ENCODE data around the gene IGSF8.
A peak's percentile ranks its signal among the peaks of the same experiment; 100 is the strongest.

Gene IGSF8

DNA sequence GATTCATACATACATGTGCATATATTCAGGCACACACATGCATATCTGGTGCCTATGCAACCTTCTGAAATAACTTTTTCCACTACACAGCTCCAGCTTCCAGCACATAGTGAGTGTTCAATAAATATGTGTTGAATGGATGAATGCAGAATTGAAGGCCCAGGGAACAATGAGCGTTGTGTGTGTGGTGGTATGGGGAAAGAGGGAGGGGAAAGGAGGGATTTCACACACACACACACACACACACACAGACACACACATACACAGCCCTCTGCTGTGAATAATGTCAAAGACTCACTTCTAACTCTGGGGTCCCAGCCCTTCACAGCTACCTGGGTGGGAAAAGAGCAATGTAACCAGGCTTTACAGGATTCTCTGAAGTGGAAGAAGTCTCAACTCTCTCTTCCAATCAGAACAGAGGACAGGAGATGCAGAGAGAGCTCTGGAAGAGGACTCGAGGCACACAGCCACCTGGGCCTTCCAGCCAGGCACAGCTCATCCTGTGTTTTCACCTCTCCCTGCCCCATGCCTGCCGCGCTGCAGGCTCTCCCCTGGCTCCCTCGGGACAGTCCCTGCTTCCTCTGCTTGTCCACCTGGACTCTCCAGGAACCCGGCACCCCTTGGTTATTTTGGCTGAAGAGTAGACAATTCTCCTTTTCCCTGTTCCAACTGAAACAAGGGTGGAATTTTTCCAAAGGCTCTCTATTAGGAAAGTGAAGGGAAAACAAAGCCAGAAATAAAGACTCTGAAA lies 5.4 kb upstream of the IGSF8 start:
- Histone ChIP-seq H3K36me3 (ENCODE audit: insufficient read depth, low read length) (no peaks in the 10 kb centered on the region), H3K4me1 (ENCODE audit: insufficient read depth, low read length) (peaks cover 25% of the 10 kb centered on the region), H3K9me3 (ENCODE audit: control insufficient read depth, insufficient read depth, low read length) (no peaks in the 10 kb centered on the region), H3K9ac (ENCODE audit: low read depth, low read length) (no peak overlapping the region)

DNA sequence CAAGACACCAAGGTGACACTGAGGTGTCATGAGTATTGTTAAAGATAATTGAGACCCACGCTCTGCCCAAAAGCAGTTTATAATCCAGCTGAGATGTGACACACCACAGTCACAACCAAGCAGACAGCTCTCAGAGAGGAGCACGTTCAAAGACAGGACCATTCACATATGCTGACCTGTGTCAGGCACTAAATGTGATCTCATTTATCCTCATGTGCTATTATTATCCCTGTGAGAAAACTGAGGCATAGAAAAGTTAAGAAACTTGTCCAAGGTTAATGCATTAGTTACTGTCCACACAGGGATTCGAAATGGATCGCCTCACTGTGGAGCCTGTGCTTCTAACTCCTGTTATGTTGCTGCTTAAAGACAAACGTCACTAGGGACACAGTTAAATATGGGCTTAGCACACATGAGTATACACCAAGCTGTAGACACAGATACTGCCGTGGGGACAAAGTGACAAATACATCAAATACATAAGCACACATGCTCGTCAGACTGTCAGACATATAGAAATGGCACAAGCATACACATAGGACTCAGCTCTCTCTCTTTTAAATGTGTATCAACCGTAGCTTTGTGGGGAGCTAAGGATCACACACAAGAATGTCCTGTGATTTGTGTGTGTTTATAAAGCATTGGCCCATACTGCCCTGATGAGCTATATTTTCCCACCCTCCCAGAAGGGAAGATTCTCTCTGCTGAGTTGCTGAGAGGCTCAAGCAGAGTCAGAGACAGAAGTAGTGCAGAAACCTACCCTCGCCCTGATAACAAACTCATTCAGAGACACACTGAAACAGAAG lies 3.5 kb upstream of the IGSF8 start:
- Histone ChIP-seq H3K4me1 (ENCODE audit: insufficient read depth, low read length) (peaks cover 30% of the 10 kb centered on the region), H3K9me3 (ENCODE audit: control insufficient read depth, insufficient read depth, low read length) (no peaks in the 10 kb centered on the region), H3K9ac (ENCODE audit: low read depth, low read length) (no peak overlapping the region), H3K36me3 (ENCODE audit: insufficient read depth, low read length) (no peaks in the 10 kb centered on the region)

DNA sequence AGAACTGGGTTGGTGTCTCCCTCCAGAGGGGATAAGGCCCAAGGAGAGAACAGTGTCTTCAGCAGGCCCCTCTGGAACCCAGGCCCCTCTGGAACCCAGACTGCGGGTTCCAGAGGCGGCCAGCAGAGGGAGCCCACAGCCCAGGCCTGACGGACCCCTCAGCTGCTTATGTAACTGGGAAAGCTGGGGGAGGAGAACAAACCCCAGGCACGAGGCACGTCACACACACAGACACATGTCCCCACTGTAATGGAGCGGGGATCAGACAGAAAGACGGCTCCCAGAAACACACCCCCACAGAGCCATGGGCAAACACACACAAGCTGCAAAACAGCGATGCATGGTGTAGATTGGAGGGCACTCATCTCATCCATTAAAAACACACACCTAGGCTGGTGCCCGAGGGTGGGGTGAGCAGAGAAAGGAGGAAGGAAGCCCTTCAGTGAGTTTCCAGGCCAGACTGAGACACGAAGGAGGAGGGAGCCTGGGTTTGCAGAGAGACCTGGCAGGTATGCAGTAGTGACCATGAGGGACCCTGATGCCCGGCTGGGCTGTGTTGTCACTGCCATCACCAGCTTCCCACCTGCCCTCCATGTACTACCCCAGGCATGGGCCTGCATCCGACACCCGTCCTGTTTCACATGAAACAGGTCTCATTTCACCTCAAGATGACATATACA lies 2.8 kb upstream of the IGSF8 start:
- Histone ChIP-seq H3K9me3 (ENCODE audit: control insufficient read depth, insufficient read depth, low read length) (no peaks in the 10 kb centered on the region), H3K36me3 (ENCODE audit: insufficient read depth, low read length) (no peaks in the 10 kb centered on the region), H3K4me1 (ENCODE audit: insufficient read depth, low read length) (peaks cover 38% of the 10 kb centered on the region), H3K9ac (ENCODE audit: low read depth, low read length) (no peak overlapping the region)

DNA sequence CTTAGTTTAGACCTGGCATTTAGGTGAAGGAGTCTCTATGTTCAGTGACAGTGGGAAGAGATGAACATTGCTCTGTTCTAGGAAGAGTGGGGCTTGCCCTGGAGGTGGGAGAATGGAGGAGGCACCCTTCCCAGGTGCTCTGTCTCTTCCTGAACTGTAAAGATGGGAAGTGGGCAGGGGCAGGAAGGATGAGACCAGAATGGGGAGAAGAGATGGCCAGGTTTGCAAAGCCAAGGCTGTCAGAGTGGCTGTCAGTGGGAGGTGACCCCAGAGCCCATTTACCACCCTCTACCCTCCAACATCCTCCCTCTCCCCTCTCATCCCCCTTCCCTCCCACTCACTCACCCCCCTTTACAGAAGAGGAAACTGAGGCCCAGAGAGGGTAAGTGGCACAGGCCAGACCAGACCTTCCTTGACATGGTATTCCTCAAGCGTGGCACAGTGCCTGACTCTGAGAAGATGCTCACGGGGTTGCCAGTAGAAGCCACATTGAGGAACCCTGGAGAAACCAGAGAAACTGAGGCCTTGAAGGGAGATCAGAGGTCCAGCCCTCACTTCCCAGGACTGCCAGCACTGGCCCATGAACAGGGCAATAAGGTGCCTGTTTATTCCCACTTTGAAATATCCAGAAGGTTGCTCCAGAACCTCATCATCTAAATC lies 1.4 kb upstream of the IGSF8 start:
- Histone ChIP-seq H3K9me3 (ENCODE audit: control insufficient read depth, insufficient read depth, low read length) (no peaks in the 10 kb centered on the region), H3K9ac (ENCODE audit: low read depth, low read length) (no peak overlapping the region), H3K36me3 (ENCODE audit: insufficient read depth, low read length) (no peaks in the 10 kb centered on the region), H3K4me1 (ENCODE audit: insufficient read depth, low read length) (peaks cover 47% of the 10 kb centered on the region)

DNA sequence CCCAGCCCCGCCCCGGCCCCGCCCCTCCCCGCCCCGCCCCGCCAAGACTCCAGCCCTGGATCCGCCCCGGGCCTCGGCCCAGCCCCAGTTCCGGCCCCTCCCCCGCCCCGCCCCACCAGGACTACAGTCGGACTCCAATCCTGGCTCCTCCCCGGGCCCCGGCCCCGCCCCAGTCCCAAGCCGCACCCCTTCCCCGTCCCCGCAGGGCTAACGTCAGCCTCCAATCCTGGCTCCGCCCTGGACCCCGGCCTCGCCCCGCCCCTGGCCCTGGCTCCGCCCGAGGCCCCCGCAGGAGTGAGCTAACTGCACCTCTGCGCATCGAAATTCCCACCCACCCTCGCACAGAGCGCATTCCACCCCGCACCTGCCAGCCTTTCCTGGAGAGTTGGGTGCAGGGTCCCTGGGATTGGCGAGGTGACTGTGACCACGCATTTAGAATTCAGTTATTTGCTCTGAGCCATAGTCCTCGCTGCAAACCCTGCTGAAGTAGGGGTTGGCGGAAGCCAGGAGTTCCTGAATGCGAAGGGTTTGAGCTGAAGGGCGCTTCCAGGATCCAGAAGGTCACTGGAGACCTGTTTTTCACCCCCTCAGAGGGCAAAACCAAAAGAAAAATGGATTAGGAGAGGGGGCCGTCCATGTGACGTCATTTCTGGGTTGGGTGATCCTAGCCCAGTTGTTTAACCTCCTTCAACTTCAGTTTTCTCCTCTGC lies 588 bp upstream of the IGSF8 start:
- peaks cover 42% of the 10 kb centered on the region for H3K4me1 ChIP-seq (ENCODE audit: insufficient read depth, low read length)
- no peaks in the 10 kb centered on the region for H3K9me3 ChIP-seq (ENCODE audit: control insufficient read depth, insufficient read depth, low read length)
- no peaks in the 10 kb centered on the region for H3K36me3 ChIP-seq (ENCODE audit: insufficient read depth, low read length)
- peak overlapping the region; percentile 47 for H3K9ac ChIP-seq (ENCODE audit: low read depth, low read length)

DNA sequence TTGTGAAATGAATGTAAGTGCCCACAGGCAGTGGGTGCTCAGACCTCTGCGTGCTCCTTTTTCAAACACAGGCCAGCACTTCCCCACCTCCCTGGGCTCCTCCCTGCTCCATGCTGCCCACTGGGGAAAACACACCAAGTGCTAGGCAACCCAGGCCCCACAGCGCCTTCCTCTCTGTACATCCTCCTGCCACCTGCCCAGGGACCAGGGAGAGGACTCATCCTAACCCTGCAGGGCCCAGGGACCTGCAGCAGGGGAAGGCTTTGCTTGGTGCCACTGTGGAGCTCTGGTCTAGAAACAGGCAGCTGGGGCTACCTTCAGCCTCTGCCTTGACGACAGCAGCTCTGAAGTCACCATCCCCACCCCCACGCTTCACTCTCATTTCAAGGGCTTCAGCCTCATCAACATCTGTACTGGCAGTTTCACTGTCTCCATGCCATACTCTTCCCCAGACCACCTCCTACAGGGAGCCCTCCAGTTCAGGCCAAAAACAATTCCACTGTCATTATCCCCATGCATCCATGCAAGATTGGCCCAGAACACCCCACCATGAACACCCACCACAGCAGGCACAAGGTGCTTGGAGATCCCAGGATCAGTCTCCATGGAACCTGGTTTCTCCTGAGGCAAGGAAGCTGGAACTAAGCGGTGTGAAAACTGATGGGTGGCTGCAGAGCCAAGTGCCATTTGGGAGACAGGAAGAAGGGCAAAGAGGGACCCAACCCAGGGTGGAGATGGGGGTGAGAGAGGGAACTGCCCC lies 1.1 kb downstream of the IGSF8 start:
- H3K9me3 ChIP-seq (ENCODE audit: control insufficient read depth, insufficient read depth, low read length) = no peaks in the 10 kb centered on the region
- peak overlapping the region; percentile 78; the same call in 1 of the 2 replicates for H3K9ac ChIP-seq (ENCODE audit: low read depth, low read length)
- H3K36me3 ChIP-seq (ENCODE audit: insufficient read depth, low read length) = no peaks in the 10 kb centered on the region
- peaks cover 29% of the 10 kb centered on the region for H3K4me1 ChIP-seq (ENCODE audit: insufficient read depth, low read length)

DNA sequence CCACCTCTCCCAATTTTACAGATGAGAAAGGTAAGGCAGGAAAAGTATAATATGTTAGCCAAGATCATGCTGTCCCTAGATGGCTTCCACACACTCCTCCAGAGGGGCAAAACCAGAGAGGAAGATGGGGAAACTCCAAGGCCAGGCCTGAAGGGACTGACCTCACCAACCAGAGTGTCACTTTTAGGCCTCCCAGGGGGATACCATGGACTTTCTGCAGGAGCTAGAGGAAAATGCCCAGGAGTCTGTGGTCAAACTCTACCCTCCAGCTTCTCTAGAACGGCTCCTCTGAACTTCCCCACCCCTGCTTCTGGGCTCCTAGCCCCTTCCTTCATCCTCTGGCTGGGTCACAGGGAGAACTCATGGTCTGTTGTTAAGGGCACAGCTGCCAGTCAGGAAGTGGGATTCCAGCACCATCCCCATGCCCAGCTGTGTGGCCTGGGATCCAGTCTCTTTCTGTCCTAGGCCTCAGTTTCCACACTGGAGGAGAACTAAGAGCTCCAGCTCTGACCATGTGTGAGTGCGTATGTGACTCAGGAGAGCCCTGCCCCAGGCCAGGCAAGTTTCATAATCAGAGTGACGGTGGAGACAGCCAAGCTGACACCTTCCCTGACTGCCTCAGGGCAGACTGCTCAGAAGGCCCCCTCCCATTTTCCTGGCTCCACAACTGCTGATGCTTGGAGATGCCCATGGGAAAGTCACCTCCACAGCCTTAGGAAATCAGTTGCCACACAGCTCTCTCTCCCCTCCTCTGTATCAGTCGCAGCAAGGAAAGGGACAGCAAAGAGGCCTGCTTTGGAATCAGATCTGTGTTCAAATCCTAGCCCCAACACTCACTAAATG lies 1.9 kb downstream of the IGSF8 start:
- peaks cover 28% of the 10 kb centered on the region for H3K4me1 ChIP-seq (ENCODE audit: insufficient read depth, low read length)
- H3K9ac ChIP-seq (ENCODE audit: low read depth, low read length) = no peak overlapping the region
- H3K9me3 ChIP-seq (ENCODE audit: control insufficient read depth, insufficient read depth, low read length) = no peaks in the 10 kb centered on the region
- no peaks in the 10 kb centered on the region for H3K36me3 ChIP-seq (ENCODE audit: insufficient read depth, low read length)

DNA sequence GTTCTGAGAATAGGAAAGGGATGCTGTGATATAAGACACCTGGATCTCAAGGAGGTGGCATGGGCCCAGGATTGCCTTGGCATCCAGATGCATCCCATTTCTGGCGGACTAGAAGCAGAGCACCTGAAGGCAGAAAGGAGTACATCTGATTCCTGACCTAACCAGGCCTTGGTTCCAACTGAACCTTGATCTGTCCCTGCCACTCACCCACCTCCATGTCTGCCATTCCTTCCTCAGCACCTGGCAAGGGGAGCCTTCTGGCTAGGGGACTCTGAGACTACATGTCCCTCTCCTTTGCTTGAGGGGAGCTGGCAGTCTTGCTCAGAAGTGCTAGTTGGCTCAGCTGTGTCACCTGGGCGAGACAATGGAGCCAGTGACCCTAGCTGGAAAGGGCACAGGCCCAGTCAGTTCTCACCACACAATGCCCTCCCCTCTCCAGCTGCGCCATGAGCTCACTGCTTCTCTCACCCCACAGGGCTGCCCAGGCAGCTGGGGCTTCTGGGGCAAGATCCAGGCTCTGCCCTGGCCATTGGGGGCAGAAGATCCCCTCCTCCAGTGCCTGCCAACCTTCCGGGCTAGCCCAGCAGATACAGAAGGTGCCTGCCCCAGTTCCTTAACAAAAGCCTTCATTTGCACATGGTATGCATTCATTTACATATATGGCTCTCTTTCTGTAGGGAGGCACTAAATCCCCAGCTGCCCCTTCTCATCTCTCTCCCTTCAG lies 2.9 kb downstream of the IGSF8 start:
- Histone ChIP-seq H3K9me3 (ENCODE audit: control insufficient read depth, insufficient read depth, low read length) (no peaks in the 10 kb centered on the region), H3K9ac (ENCODE audit: low read depth, low read length) (peak overlapping the region; percentile 16; the same call in 1 of the 2 replicates), H3K4me1 (ENCODE audit: insufficient read depth, low read length) (peaks cover 25% of the 10 kb centered on the region), H3K36me3 (ENCODE audit: insufficient read depth, low read length) (no peaks in the 10 kb centered on the region)

DNA sequence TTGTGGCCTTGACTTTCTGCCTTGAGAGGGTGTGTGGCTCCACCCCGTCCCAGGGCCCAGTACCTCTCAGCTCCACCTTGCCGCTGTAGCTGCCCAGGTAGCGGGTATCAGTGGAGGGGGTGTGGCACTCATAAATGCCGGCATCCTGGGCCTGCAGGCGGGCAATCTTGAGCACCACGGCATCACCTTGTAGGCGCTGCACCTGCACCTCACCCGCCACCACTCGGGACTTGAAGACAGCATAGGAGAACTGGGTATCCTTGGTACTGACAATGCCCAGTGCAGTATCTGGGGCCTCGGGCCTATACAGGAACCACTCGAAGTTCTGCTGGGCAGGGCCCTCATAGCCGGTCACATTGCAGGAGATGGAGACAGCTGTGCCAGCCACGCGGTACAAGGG lies 3.6 kb downstream of the IGSF8 start:
- no peaks in the 10 kb centered on the region for H3K9me3 ChIP-seq (ENCODE audit: control insufficient read depth, insufficient read depth, low read length)
- peaks cover 25% of the 10 kb centered on the region for H3K4me1 ChIP-seq (ENCODE audit: insufficient read depth, low read length)
- no peak overlapping the region for H3K9ac ChIP-seq (ENCODE audit: low read depth, low read length)
- H3K36me3 ChIP-seq (ENCODE audit: insufficient read depth, low read length) = no peaks in the 10 kb centered on the region

DNA sequence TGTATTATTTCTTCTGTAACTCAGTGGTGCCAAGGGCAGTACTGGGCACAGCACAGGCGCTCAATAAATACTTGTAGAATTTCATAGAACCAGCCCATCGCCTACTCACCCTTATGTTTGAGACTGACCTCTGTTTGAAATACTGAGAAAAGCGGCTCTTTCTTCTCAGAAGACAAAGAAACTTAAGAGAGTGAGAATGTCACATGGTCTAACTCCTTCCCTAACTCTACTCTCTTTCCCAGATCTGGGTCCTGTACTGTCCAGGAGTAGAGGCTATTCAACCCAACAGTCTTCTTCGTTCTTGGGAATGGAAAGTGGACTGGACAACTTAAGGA lies 4.2 kb downstream of the IGSF8 start:
- no peaks in the 10 kb centered on the region for H3K36me3 ChIP-seq (ENCODE audit: insufficient read depth, low read length)
- no peaks in the 10 kb centered on the region for H3K9me3 ChIP-seq (ENCODE audit: control insufficient read depth, insufficient read depth, low read length)
- no peak overlapping the region for H3K9ac ChIP-seq (ENCODE audit: low read depth, low read length)
- peaks cover 25% of the 10 kb centered on the region for H3K4me1 ChIP-seq (ENCODE audit: insufficient read depth, low read length)

DNA sequence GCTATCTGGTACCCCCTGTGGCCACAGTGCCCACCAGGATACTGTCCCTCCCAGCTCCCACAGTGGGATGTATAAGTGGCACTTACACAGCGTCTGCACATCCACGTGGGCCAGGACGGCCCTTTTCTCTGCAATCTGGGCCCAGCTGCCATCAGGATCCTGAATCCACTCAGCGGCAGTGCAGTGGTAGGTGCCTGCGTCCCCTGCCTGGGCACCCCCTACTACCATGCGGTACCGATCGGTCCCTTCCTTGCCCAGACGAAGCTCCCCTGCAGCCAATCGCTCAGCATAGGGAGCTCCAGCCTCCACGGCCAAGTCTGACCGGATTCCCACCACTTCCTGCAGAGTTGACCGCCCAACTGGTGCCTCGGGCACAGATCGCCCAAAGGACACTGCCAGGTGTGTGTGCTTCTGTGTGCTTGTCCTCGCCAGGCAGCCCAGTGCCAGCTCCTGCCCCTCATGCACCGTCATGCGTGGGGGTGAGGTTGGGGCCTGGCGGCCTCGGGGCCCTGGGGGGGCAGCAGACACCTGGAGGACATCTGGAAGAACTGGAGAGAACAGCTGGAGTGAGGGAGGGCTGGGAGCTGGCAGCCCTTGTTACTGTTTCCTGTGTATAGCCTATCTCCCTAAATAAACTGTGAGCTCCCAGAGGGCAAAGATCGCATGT lies 4.7 kb downstream of the IGSF8 start:
- H3K9ac ChIP-seq (ENCODE audit: low read depth, low read length) = no peak overlapping the region
- no peaks in the 10 kb centered on the region for H3K36me3 ChIP-seq (ENCODE audit: insufficient read depth, low read length)
- no peaks in the 10 kb centered on the region for H3K9me3 ChIP-seq (ENCODE audit: control insufficient read depth, insufficient read depth, low read length)
- H3K4me1 ChIP-seq (ENCODE audit: insufficient read depth, low read length) = peaks cover 25% of the 10 kb centered on the region

DNA sequence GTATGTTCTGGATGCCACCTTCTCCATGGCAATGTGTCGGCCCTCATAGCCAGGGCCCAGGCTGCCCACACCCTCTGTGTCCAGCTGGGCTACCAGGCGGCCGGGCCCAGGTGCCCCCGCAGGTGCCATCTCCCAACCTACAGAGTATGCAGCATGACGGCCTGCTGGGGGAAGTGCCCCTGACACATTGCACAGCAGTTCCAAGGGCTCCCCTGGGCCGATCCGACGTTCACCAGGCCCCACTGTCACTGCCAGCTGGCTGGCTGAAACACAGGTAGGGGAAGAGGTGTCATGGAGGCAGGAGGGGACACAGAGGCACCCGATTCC lies 5.4 kb downstream of the IGSF8 start:
- H3K9ac ChIP-seq (ENCODE audit: low read depth, low read length) = no peak overlapping the region
- H3K4me1 ChIP-seq (ENCODE audit: insufficient read depth, low read length) = peaks cover 25% of the 10 kb centered on the region
- no peaks in the 10 kb centered on the region for H3K9me3 ChIP-seq (ENCODE audit: control insufficient read depth, insufficient read depth, low read length)
- no peaks in the 10 kb centered on the region for H3K36me3 ChIP-seq (ENCODE audit: insufficient read depth, low read length)

Data from ES-I3 (cell line).